ENCODE measurements around the gene HCFC2.

HCFC2 gene

GRCh38 chr12:104090685-104091084 lies 26.4 kb downstream of the HCFC2 start:
- TF ChIP-seq, protein P1, sequence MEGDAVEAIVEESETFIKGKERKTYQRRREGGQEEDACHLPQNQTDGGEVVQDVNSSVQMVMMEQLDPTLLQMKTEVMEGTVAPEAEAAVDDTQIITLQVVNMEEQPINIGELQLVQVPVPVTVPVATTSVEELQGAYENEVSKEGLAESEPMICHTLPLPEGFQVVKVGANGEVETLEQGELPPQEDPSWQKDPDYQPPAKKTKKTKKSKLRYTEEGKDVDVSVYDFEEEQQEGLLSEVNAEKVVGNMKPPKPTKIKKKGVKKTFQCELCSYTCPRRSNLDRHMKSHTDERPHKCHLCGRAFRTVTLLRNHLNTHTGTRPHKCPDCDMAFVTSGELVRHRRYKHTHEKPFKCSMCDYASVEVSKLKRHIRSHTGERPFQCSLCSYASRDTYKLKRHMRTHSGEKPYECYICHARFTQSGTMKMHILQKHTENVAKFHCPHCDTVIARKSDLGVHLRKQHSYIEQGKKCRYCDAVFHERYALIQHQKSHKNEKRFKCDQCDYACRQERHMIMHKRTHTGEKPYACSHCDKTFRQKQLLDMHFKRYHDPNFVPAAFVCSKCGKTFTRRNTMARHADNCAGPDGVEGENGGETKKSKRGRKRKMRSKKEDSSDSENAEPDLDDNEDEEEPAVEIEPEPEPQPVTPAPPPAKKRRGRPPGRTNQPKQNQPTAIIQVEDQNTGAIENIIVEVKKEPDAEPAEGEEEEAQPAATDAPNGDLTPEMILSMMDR (conservative IDR thresholded peaks at IDR 0.05; ENCODE audit: low read depth) = no peak
- no peak overlapping the region for H3K27ac ChIP-seq
- ChIA-PET POLR2A (ENCODE audit: low non-redundant PET) (no interaction called here), CTCF (no interaction called here)
- DNase-seq (ENCODE audit: low spot score) = no peak

DNA sequence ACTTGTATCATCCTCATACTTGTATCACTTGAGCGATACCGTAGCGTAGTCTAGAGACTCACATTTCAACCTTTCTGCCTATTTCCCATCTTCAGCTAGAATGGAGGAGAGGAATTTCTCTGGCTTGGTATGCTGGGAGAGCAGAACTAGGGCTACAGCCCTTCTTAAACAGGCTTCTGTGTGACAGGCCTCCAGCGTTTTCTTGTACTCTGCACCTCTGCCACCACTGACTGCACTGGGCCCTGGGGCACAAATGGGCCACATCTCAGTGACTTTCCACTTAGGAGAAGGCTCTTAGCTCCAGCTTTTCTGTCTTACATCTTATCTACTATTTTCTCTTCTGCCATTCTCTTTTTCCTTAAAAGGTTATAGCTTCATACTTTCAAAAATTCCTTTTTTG lies 26.8 kb downstream of the HCFC2 start:
- ChIA-PET POLR2A (ENCODE audit: low non-redundant PET) (no interaction called here), CTCF (interaction anchor here (0.6 to 1.0 kb wide), 2 partner anchors 18 to 48 kb away, joined by 3 to 4 read pairs; no protein-coding TSS in a partner anchor)
- no peak overlapping the region for H3K27ac ChIP-seq
- DNase-seq (ENCODE audit: low spot score) = no peak
- TF ChIP-seq, protein P1 (conservative IDR thresholded peaks at IDR 0.05; ENCODE audit: low read depth) = no peak

DNA sequence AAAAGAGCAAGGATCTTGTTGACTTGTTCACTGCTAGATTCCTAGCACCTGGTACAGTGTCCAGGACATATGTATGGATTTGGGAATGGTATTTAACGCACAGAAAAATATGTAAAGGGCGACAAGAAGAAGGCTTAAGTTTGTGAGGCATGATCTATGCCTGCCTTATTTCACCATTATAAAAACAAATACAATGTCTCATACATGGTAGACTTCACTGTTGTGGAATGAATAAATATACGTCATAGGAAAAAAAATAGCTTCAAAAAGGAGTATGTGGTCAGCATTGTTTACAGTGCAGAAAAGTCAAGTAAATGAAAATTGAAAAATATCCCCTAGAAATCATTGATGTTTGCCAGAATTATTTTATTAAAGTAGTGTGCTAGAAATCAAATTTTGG lies 30.0 kb downstream of the HCFC2 start:
- ChIA-PET CTCF (no interaction called here), POLR2A (ENCODE audit: low non-redundant PET) (no interaction called here)
- TF ChIP-seq, protein P1 (conservative IDR thresholded peaks at IDR 0.05; ENCODE audit: low read depth) = no peak
- no peak overlapping the region for H3K27ac ChIP-seq
- DNase-seq (ENCODE audit: low spot score) = no peak

DNA sequence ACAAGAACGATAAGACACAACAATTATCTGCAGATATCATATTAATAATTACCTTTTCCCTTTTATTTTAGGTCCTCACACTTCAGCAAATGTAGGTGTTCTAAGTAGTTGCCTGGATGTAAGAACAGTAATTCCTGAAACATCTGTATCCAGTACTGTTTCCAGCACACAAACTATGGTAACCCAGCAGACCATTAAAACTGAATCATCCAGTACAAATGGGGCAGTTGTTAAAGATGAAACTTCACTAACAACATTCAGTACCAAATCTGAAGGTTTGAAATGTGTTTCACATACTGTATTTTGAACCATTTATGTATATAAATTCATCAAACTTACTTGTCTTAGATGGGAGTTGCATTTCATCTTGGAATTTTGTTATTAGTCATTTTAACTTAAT lies 31.0 kb downstream of the HCFC2 start:
- no peak for DNase-seq (ENCODE audit: low spot score)
- ChIA-PET CTCF (no interaction called here), POLR2A (ENCODE audit: low non-redundant PET) (no interaction called here)
- TF ChIP-seq, protein P1 (conservative IDR thresholded peaks at IDR 0.05; ENCODE audit: low read depth) = no peak
- H3K27ac ChIP-seq = no peak overlapping the region

- POLR2A ChIA-PET (ENCODE audit: low non-redundant PET) = no interaction called here
- H3K27ac ChIP-seq = no peak overlapping the region
- no peak for DNase-seq (ENCODE audit: low spot score)
- TF ChIP-seq, protein P1 (conservative IDR thresholded peaks at IDR 0.05; ENCODE audit: low read depth) = no peak
- CTCF ChIA-PET = interaction anchor here (0.6 to 1.9 kb wide), 2 partner anchors 10 to 518 kb away, joined by 3 to 7 read pairs; no protein-coding TSS in a partner anchor
Observed at GRCh38 chr12:104097954-104098353, 33.6 kb downstream of the HCFC2 start.

DNA sequence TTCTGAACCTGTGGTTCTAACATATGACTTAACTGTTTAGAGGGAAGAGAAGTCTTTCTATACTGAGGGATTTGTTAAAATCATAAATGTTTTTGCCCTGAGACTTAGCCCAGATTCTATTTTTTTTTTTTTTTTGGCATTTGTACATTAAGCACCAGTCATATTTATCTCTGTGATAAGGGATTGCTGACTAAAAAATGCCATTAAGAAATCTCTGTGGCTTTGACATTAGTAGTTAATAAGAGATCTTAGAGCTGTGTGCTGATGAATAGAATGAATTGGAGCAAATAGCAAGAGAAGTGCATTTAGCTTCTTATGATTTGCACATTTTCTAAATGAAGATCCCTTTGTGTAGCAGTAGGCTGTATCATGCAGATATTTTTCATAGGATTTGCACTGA lies 41.1 kb downstream of the HCFC2 start:
- ChIA-PET POLR2A (ENCODE audit: low non-redundant PET) (no interaction called here), CTCF (no interaction called here)
- H3K27ac ChIP-seq = no peak overlapping the region
- TF ChIP-seq, protein P1 (conservative IDR thresholded peaks at IDR 0.05; ENCODE audit: low read depth) = no peak
- no peak for DNase-seq (ENCODE audit: low spot score)

GRCh38 chr12:104106965-104107364 lies 42.6 kb downstream of the HCFC2 start:
- no peak overlapping the region for H3K27ac ChIP-seq
- CTCF ChIA-PET = no interaction called here
- TF ChIP-seq, protein P1 (conservative IDR thresholded peaks at IDR 0.05; ENCODE audit: low read depth) = no peak
- POLR2A ChIA-PET (ENCODE audit: low non-redundant PET) = no interaction called here
- no peak for DNase-seq (ENCODE audit: low spot score)
